ENCODE results near the gene KPNA6. TPM values are rescaled to one million over a fixed set of nuclear protein-coding genes. Genes with fewer than 3 reads are reported as not detected.
A peak's percentile ranks its signal among the peaks of the same experiment; 100 is the strongest.

The KPNA6 gene
- total and polyA plus RNA-seq, 2 of the 13 experiments (the other 11 are each of a cell fraction or from before 2014, with no cell fraction given) = 22.0 to 47.5 TPM

- TF ChIP-seq TSC22D2 (CRISPR knock-in tag; IDR thresholded peaks at IDR 0.05; ENCODE audit: borderline replicate concordance) = no peak
- no peak for TF ChIP-seq ATF6 (CRISPR knock-in tag; conservative IDR thresholded peaks at IDR 0.05)
- no peak for TF ChIP-seq ZNF746 (CRISPR knock-in tag; IDR thresholded peaks at IDR 0.05)
- TF ChIP-seq RBM39 (IDR thresholded peaks at IDR 0.05; ENCODE audit: low read depth, low read length, poor library complexity, severe bottlenecking) = no peak
- TF ChIP-seq MED8 (CRISPR knock-in tag; IDR thresholded peaks at IDR 0.05; ENCODE audit: insufficient replicate concordance) = no peak
- peak; percentile 62 for TF ChIP-seq ARNT2 (CRISPR knock-in tag; IDR thresholded peaks at IDR 0.05; ENCODE audit: low read depth)
- no peak for TF ChIP-seq ZNF512 (CRISPR knock-in tag; IDR thresholded peaks at IDR 0.05)
- no peak for TF ChIP-seq ZNF800 (CRISPR knock-in tag; IDR thresholded peaks at IDR 0.05)
- no peak for TF ChIP-seq MYPOP (CRISPR knock-in tag; IDR thresholded peaks at IDR 0.05)
- TF ChIP-seq ZNF609 (CRISPR knock-in tag; IDR thresholded peaks at IDR 0.05; ENCODE audit: borderline replicate concordance) = 0 out of 2 replicates have a peak, but pooled peaks have one; percentile 36
- TF ChIP-seq PAF1 (CRISPR knock-in tag; IDR thresholded peaks at IDR 0.05) = no peak
- TF ChIP-seq ARID3A (IDR thresholded peaks at IDR 0.05; ENCODE audit: low read depth, low read length) = no peak
- TF ChIP-seq HMG20B (CRISPR knock-in tag; conservative IDR thresholded peaks at IDR 0.05) = no peak
Observed at GRCh38 chr1:32205401-32206370, 97.8 kb downstream of the KPNA6 start, which contains the start of gene IQCC (continued).
